Esophagus muscularis mucosa (tissue), 3 donors: ENCODE data around the gene LDAH.

Experiments used
- EP300 ChIP-seq: sonication (generic); formaldehyde crosslinking; IDR thresholded peaks from one replicate; pipeline ENCODE4 v1.6.1; 2017; ENCODE audit warnings: antibody characterized with exemption
- TF ChIP-seq, protein P1 (sequence below), 3 experiments: fragments of 200-600 bp in 2 of 3; fragments of 450-650 bp in 1 of 3; sonication (generic) in 2 of 3; IDR thresholded peaks; one replicate each; pipeline ENCODE4 v1.5.1; 2017 to 2019; ENCODE audit warnings: antibody characterized with exemption in 3 of 3, mild to moderate bottlenecking in 2 of 3, moderate library complexity in 1 of 3

DNA sequence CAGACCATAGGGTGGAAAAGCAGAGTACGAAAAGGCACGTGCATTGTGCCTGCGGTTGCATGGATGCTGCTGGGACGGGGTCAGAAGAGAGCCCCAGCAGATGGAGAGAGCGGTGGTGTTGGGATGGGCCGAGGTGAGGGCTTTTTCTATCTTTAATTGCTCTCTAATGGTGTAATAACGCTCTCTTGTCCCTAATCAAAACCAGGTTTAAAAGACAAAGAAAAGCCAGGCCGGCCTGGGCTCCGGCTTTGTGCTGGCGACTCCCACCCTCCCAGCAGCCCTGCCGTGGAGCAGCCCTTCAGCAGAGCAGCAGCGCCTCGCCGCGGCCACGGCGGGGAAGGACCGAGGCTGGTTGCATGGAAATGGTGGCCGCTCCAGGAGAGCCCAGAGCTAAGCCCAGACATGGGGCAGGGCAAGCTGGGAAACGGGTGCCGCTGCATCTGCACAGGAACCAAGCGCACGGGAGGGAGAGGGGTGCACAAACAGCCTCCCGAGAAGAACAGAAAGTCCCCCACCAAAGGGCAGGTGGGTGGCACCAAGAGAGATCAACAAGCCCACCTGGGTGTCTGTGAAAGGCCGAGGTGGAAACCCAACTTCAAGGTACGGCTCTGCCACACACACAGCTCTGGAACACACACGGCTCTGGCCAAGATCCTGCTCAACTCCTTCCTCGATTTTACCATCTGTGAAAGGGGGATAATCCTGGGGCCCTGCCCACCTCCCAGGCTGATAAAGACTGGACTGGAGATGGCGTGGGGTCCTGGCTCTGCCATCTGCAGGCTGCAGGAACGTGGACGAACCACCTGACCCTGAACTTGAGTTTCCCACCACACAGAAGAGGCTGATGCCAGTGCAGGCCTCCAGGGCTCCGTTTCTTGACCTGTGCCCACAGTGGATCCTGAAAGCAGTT is 187.0 kb downstream of the LDAH start:
- TF ChIP-seq, protein P1, sequence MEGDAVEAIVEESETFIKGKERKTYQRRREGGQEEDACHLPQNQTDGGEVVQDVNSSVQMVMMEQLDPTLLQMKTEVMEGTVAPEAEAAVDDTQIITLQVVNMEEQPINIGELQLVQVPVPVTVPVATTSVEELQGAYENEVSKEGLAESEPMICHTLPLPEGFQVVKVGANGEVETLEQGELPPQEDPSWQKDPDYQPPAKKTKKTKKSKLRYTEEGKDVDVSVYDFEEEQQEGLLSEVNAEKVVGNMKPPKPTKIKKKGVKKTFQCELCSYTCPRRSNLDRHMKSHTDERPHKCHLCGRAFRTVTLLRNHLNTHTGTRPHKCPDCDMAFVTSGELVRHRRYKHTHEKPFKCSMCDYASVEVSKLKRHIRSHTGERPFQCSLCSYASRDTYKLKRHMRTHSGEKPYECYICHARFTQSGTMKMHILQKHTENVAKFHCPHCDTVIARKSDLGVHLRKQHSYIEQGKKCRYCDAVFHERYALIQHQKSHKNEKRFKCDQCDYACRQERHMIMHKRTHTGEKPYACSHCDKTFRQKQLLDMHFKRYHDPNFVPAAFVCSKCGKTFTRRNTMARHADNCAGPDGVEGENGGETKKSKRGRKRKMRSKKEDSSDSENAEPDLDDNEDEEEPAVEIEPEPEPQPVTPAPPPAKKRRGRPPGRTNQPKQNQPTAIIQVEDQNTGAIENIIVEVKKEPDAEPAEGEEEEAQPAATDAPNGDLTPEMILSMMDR (IDR thresholded peaks at IDR 0.05): peak; percentile 95 to 98 (median 98)
- no peak for TF ChIP-seq EP300
